ENCODE measurements around the gene GAL3ST2.
"Not testable (repeated sequence)": the region's sequence is repeated elsewhere in the genome, so short reads cannot be mapped to it uniquely, and the experiment has no call there.

Gene GAL3ST2

GRCh38 chr2:241748468-241749256 lies 28.0 kb upstream of the GAL3ST2 start:
- no peak for DNase-seq (ENCODE audit: low spot score)

- DNase-seq (ENCODE audit: low spot score), result no peak
Observed at GRCh38 chr2:241750076-241750840, 26.4 kb upstream of the GAL3ST2 start.

- no peak for DNase-seq (ENCODE audit: low spot score)
Observed at GRCh38 chr2:241751152-241751551, 25.5 kb upstream of the GAL3ST2 start.

- DNase-seq (ENCODE audit: low spot score), result no peak
Observed at GRCh38 chr2:241751776-241752175, 24.8 kb upstream of the GAL3ST2 start.

GRCh38 chr2:241752253-241752652 lies 24.4 kb upstream of the GAL3ST2 start:
- no peak for DNase-seq (ENCODE audit: low spot score)

- DNase-seq (ENCODE audit: low spot score), result no peak
Observed at GRCh38 chr2:241752689-241753276, 23.8 kb upstream of the GAL3ST2 start.

- no peak for DNase-seq (ENCODE audit: low spot score)
Observed at GRCh38 chr2:241753493-241753892, 23.1 kb upstream of the GAL3ST2 start.

- DNase-seq (ENCODE audit: low spot score), result no peak
Observed at GRCh38 chr2:241754042-241754441, 22.6 kb upstream of the GAL3ST2 start.

GRCh38 chr2:241755166-241755565 lies 21.5 kb upstream of the GAL3ST2 start:
- DNase-seq (ENCODE audit: low spot score), result no peak

GRCh38 chr2:241755777-241756176 lies 20.8 kb upstream of the GAL3ST2 start:
- no peak for DNase-seq (ENCODE audit: low spot score)

GRCh38 chr2:241759067-241759807 lies 17.4 kb upstream of the GAL3ST2 start:
- no peak for DNase-seq (ENCODE audit: low spot score)

- not testable (repeated sequence) for DNase-seq (ENCODE audit: low spot score)
Observed at GRCh38 chr2:241759893-241760292, 16.7 kb upstream of the GAL3ST2 start.

GRCh38 chr2:241760301-241760771 lies 16.3 kb upstream of the GAL3ST2 start:
- no peak for DNase-seq (ENCODE audit: low spot score)

- DNase-seq (ENCODE audit: low spot score), result no peak
Observed at GRCh38 chr2:241762321-241762932, 14.2 kb upstream of the GAL3ST2 start.

- DNase-seq (ENCODE audit: low spot score), result no peak
Observed at GRCh38 chr2:241762933-241763369, 13.7 kb upstream of the GAL3ST2 start.

- DNase-seq (ENCODE audit: low spot score), result no peak
Observed at GRCh38 chr2:241763551-241764274, 12.9 kb upstream of the GAL3ST2 start.

GRCh38 chr2:241764275-241765241 lies 12.1 kb upstream of the GAL3ST2 start:
- no peak for DNase-seq (ENCODE audit: low spot score)

- DNase-seq (ENCODE audit: low spot score), result no peak
Observed at GRCh38 chr2:241767464-241768250, 9.0 kb upstream of the GAL3ST2 start.

GRCh38 chr2:241768251-241768711 lies 8.3 kb upstream of the GAL3ST2 start:
- DNase-seq (ENCODE audit: low spot score), result no peak
